HG03575 (cell line): ENCODE results near the gene RCOR1.

ENCODE experiments used
- ATAC-seq: cut with Tn5 transposase; IDR thresholded peaks from one replicate; pipeline ENCODE4 v1.9.1; 2021; ENCODE audit not compliant: unreplicated experiment, insufficient number of reproducible peaks, low FRiP score; ENCODE audit errors: extremely low read depth

Gene RCOR1

GRCh38 chr14:102776761-102777710, 184.6 kb downstream of the RCOR1 start, which contains the start of gene TRAF3:
TSS of gene TRAF3 (plus strand) at chr14:102777449. CDS start at chr14:102870202, 92,753 bp downstream.
- ATAC-seq, result no peak

DNA sequence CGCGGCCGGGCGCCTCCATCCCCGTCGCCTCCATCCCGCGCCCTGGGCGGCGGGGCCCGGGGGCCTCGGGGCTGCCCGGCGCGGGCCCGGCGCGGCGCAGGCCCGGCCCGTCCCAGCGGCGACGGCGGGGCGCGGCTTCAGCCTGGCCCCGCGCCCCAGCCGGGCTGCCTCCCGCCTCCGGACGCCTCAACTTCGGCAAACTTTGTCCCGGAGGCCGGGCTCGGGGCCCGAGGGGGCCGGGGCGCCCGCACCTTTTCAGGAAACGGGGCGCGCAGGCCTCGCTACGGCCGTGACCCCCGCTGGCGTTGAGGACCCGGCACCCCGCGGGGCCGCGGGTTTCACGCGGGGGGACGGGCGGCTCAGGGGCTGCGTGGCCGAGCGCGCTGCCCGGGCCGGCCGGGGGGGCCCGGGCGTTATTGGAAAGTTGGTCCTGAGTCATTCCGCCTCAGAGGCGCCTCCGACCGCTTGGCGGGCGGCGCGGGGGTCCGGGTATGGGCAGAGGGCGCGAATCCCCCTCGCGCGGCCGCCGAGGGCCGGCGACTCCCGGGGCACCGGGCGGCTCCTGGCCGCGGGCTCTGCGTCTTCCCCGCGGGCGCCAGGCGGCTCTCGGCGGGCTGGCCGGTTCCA, 185.4 kb downstream of the RCOR1 start:
- ATAC-seq, result no peak

DNA sequence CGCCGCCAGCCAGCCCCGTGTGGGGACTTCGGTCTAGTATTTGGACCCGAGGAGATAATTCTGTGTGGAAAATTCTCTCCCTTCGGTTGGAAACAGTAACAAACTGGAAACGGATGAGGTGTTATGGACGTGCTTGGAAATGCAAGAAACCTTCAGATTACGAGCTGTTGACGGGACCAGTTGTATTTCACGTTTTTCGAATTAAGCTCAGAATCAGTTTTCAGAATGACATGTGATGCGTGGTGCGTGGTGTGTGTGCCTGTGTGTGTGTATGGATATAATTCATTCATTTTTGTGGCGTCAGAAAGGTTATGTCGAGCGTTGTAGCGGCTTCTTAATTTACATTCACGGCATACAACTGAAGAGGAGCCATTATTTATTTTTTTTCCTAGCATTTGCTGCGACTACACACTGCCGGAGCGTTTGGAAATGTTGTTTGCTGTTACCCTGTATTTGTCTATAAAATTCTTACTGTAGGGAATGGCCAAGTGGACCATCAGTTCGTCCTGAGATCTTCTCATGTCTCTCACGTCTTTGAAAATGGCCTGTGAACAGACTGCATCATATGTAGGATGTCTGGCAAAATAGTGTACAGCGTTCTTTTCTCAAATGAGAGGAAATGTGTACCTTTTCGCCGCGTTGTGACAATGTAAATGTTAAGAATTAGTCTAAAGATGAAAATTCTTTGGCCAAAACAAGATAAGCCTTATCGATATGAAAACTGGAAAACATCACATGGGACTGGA, 186.1 kb downstream of the RCOR1 start:
- no peak for ATAC-seq

DNA sequence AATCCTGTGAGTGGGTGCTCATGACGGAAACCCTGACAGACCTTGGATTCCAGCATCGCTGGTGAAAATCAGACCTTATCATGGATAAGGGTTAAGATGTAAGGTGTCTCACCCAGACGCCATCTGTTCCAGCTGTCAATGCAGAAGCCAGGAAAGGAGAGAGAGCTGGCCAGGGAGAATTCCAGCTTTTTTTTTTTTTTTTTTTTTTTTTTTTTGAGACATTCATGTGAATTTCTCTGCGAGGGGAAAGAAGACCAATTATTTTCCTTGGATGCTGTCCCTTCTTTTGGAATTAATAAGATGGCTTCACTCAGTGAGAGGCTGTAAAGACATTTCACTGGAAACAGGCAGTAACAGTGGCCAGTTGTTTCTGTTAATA, 186.6 kb downstream of the RCOR1 start:
- ATAC-seq, result no peak

- ATAC-seq, result no peak
Observed at GRCh38 chr14:102779574-102780315, 187.3 kb downstream of the RCOR1 start.
